WTC11 (cell line): ENCODE data around the gene IL20RB. TPM values are rescaled to one million over a fixed set of nuclear protein-coding genes. Genes with fewer than 3 reads are reported as not detected.

ENCODE experiments used
- ATAC-seq: fragments of 200-7000 bp; cut with Tn5 transposase; 2 replicates; pipeline ENCODE4 v1.10.0; 2021; ENCODE audit warnings: mild to moderate bottlenecking, moderate library complexity
- CTCF ChIA-PET: fragments of 300-600 bp; sonication (Branson Sonifier 250); formaldehyde crosslinking; loops from one replicate; lab custom pipeline; 2021; ENCODE audit warnings: antibody characterized with exemption; lab: Charles Lee
- POLR2A ChIA-PET: fragments of 350-600 bp; sonication (Branson Sonifier 250); formaldehyde crosslinking; loops from one replicate; lab custom pipeline; 2021; ENCODE audit warnings: antibody characterized with exemption; lab: Charles Lee
- DNase-seq: peaks from one replicate; pipeline ENCODE4 v3.0.0; 2021; ENCODE audit warnings: low spot score
- H3K27ac Mint-ChIP-seq: 2 replicates; pipeline ENCODE4 v1.8.0; 2021; ENCODE audit warnings: mixed read lengths
- H3K27me3 Mint-ChIP-seq: 2 replicates; pipeline ENCODE4 v1.8.0; 2021; ENCODE audit warnings: low read depth, mild to moderate bottlenecking, moderate library complexity, mixed read lengths
- H3K36me3 Mint-ChIP-seq: 2 replicates; pipeline ENCODE4 v1.8.0; 2021; ENCODE audit warnings: mixed read lengths
- H3K4me1 Mint-ChIP-seq: 2 replicates; pipeline ENCODE4 v1.8.0; 2022; ENCODE audit warnings: mixed read lengths
- H3K4me3 Mint-ChIP-seq: 2 replicates; pipeline ENCODE4 v1.8.0; 2021; ENCODE audit warnings: mild to moderate bottlenecking, moderate library complexity, mixed read lengths
- H3K9me3 Mint-ChIP-seq: 2 replicates; pipeline ENCODE4 v1.8.0; 2021; ENCODE audit warnings: mixed read lengths
- CREM ChIP-seq: sonication (generic); formaldehyde crosslinking; IDR thresholded peaks from 2 replicates; pipeline ENCODE4 v1.8.1; 2022; ENCODE audit warnings: mild to moderate bottlenecking, missing genetic modification reagents, moderate library complexity
- EMX1 ChIP-seq: fragments of 250-450 bp; sonication (Bioruptor Pico); IDR thresholded peaks from 2 replicates; pipeline ENCODE4 v1.8.0; 2021; ENCODE audit warnings: mild to moderate bottlenecking
- ETV6 ChIP-seq: sonication (generic); formaldehyde crosslinking; IDR thresholded peaks from 2 replicates; pipeline ENCODE4 v1.8.1; 2022; ENCODE audit warnings: mild to moderate bottlenecking, missing genetic modification reagents
- FOXJ3 ChIP-seq: sonication (generic); formaldehyde crosslinking; IDR thresholded peaks from 2 replicates; pipeline ENCODE4 v1.9.0; 2021; ENCODE audit warnings: missing genetic modification reagents, mild to moderate bottlenecking, borderline replicate concordance
- GRHL2 ChIP-seq: fragments of 250-450 bp; sonication (Bioruptor Pico); IDR thresholded peaks from 2 replicates; pipeline ENCODE4 v1.8.0; 2022; ENCODE audit warnings: mild to moderate bottlenecking, moderate library complexity; ENCODE audit not compliant: insufficient replicate concordance, severe bottlenecking
- JAZF1 ChIP-seq: fragments of 250-450 bp; sonication (Bioruptor Pico); IDR thresholded peaks from 2 replicates; pipeline ENCODE4 v1.9.0; 2021; ENCODE audit warnings: moderate library complexity, mild to moderate bottlenecking, inconsistent platforms
- MXD4 ChIP-seq: fragments of 250-450 bp; sonication (Bioruptor Pico); IDR thresholded peaks from 2 replicates; pipeline ENCODE4 v1.8.0; 2021; ENCODE audit warnings: mild to moderate bottlenecking, moderate library complexity, borderline replicate concordance
- NFYB ChIP-seq: sonication (generic); formaldehyde crosslinking; conservative IDR thresholded peaks from 2 replicates; pipeline ENCODE4 v1.8.0; 2022; ENCODE audit warnings: low read depth, missing genetic modification reagents
- NR1H2 ChIP-seq: sonication (generic); formaldehyde crosslinking; IDR thresholded peaks from 2 replicates; pipeline ENCODE4 v1.9.0; 2021; ENCODE audit warnings: mild to moderate bottlenecking, moderate library complexity, missing genetic modification reagents
- OVOL2 ChIP-seq: fragments of 250-450 bp; sonication (Bioruptor Pico); IDR thresholded peaks from 2 replicates; pipeline ENCODE4 v1.9.0; 2021; ENCODE audit warnings: mild to moderate bottlenecking, borderline replicate concordance
- SMAD4 ChIP-seq: sonication (generic); formaldehyde crosslinking; IDR thresholded peaks from 2 replicates; pipeline ENCODE4 v1.8.0; 2022; ENCODE audit warnings: mild to moderate bottlenecking, missing genetic modification reagents
- TP53 ChIP-seq: sonication (generic); formaldehyde crosslinking; IDR thresholded peaks from 2 replicates; pipeline ENCODE4 v1.8.1; 2023; ENCODE audit warnings: mild to moderate bottlenecking, missing genetic modification reagents
- ZNF263 ChIP-seq: sonication (generic); formaldehyde crosslinking; IDR thresholded peaks from 2 replicates; pipeline ENCODE4 v1.8.1; 2022; ENCODE audit warnings: low read depth, mild to moderate bottlenecking, moderate library complexity, missing genetic modification reagents
- total RNA-seq: library from RNA; stranded (reverse); gene quantifications from 3 replicates; pipeline ENCODE4 v1.2.3, GENCODE V29; 2021
- TF ChIP-seq, protein P1 (sequence below): fragments of 250-450 bp; sonication (Bioruptor Pico); IDR thresholded peaks from 2 replicates; pipeline ENCODE4 v1.9.0; 2021; ENCODE audit warnings: mild to moderate bottlenecking
- TF ChIP-seq, protein P2 (sequence below): sonication (generic); formaldehyde crosslinking; IDR thresholded peaks from 2 replicates; pipeline ENCODE4 v1.8.0; 2022; ENCODE audit warnings: mild to moderate bottlenecking, missing genetic modification reagents
- TF ChIP-seq, protein P3 (sequence below): fragments of 250-450 bp; sonication (Bioruptor Pico); IDR thresholded peaks from 2 replicates; pipeline ENCODE4 v1.8.0; 2021; ENCODE audit warnings: mild to moderate bottlenecking
- TF ChIP-seq, protein P4 (sequence below): fragments of 250-450 bp; sonication (Bioruptor Pico); IDR thresholded peaks from 2 replicates; pipeline ENCODE4 v1.9.0; 2021; ENCODE audit warnings: moderate library complexity, mild to moderate bottlenecking, inconsistent platforms, borderline replicate concordance
- TF ChIP-seq, protein P5 (sequence below): sonication (generic); formaldehyde crosslinking; IDR thresholded peaks from 2 replicates; pipeline ENCODE4 v1.8.0; 2023; ENCODE audit warnings: mild to moderate bottlenecking, missing genetic modification reagents
- TF ChIP-seq, protein P6 (sequence below): sonication (generic); formaldehyde crosslinking; IDR thresholded peaks from 2 replicates; pipeline ENCODE4 v1.8.0; 2022; ENCODE audit warnings: mild to moderate bottlenecking, missing genetic modification reagents

Gene IL20RB
- total RNA-seq, 1 experiment from 2014 or later: 2.3 TPM

DNA sequence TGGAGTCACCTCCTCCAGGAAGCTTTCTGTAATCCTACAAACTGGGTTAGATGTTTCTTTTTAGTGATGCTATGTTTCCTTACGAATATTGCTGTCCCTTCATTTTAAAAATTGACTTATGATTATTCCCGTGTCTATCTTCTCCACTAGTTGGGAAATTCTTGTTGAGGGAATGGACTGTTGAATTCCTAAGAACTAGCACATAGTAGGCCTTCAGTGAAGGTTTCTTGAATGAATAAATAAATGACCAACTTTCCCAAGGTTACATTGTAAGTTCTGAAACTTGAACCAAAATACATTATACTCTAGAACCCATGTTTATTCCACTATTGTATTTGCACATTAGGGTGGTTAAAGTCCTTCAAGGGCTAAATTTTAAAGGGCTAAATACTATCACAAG, 812 bp upstream of the IL20RB start:
- CTCF ChIA-PET: interaction anchor here (1.0 to 2.1 kb wide), 4 partner anchors 9 to 75 kb away, joined by 3 to 6 read pairs (median 4); no protein-coding TSS in a partner anchor
- no peak overlapping the region for H3K4me3 Mint-ChIP-seq
- TF ChIP-seq CREM (CRISPR knock-in tag) (no peak), NR1H2 (CRISPR knock-in tag) (no peak), EMX1 (no peak), ZNF263 (CRISPR knock-in tag) (no peak), NFYB (no peak), ETV6 (CRISPR knock-in tag) (no peak)
- TF ChIP-seq, protein P1, sequence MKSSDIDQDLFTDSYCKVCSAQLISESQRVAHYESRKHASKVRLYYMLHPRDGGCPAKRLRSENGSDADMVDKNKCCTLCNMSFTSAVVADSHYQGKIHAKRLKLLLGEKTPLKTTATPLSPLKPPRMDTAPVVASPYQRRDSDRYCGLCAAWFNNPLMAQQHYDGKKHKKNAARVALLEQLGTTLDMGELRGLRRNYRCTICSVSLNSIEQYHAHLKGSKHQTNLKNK (CRISPR knock-in tag): no peak
- TF ChIP-seq, protein P2, sequence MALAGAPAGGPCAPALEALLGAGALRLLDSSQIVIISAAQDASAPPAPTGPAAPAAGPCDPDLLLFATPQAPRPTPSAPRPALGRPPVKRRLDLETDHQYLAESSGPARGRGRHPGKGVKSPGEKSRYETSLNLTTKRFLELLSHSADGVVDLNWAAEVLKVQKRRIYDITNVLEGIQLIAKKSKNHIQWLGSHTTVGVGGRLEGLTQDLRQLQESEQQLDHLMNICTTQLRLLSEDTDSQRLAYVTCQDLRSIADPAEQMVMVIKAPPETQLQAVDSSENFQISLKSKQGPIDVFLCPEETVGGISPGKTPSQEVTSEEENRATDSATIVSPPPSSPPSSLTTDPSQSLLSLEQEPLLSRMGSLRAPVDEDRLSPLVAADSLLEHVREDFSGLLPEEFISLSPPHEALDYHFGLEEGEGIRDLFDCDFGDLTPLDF (CRISPR knock-in tag): no peak
- TF ChIP-seq, protein P3, sequence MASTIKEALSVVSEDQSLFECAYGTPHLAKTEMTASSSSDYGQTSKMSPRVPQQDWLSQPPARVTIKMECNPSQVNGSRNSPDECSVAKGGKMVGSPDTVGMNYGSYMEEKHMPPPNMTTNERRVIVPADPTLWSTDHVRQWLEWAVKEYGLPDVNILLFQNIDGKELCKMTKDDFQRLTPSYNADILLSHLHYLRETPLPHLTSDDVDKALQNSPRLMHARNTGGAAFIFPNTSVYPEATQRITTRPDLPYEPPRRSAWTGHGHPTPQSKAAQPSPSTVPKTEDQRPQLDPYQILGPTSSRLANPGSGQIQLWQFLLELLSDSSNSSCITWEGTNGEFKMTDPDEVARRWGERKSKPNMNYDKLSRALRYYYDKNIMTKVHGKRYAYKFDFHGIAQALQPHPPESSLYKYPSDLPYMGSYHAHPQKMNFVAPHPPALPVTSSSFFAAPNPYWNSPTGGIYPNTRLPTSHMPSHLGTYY: no peak
- TF ChIP-seq, protein P4, sequence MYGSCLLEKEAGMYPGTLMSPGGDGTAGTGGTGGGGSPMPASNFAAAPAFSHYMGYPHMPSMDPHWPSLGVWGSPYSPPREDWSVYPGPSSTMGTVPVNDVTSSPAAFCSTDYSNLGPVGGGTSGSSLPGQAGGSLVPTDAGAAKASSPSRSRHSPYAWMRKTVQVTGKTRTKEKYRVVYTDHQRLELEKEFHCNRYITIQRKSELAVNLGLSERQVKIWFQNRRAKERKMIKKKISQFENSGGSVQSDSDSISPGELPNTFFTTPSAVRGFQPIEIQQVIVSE (CRISPR knock-in tag): no peak
- no peak overlapping the region for H3K27ac Mint-ChIP-seq
- DNase-seq (no peak), ATAC-seq (no peak)
- no peaks in the 10 kb centered on the region for H3K9me3 Mint-ChIP-seq
- H3K4me1 Mint-ChIP-seq: peaks cover 31% of the 10 kb centered on the region
- H3K36me3 Mint-ChIP-seq: no peaks in the 10 kb centered on the region
- POLR2A ChIA-PET: interaction anchor here (0.7 to 1.2 kb wide), 3 partner anchors 95 to 205 kb away, joined by 3 to 16 read pairs (median 5); partner anchors contain the start of genes NCK1 and STAG1
- no peaks in the 10 kb centered on the region for H3K27me3 Mint-ChIP-seq

DNA sequence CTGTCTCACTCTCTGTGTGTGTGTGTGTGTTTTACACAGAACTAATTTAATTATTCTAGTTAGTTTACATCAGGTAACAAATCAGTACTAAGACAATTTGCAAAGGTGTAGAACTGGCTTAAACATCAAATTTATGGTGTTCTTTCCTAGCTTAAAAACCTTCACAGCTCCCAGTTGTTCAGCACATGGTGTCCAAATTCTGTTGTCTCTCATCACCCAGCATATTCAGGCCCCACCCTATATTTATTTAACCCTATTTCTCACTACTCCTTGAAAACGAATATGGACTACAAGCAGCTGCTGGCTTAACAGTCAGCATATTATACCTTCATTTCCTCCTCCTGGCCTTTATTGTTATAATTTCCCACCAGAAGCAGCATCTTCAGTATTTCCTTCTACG, 1.2 kb downstream of the IL20RB start:
- Mint-ChIP-seq H3K4me1 (peaks cover 31% of the 10 kb centered on the region), H3K4me3 (no peak overlapping the region), H3K9me3 (peaks cover 6% of the 10 kb centered on the region; the same call in 1 of the 2 replicates), H3K36me3 (no peaks in the 10 kb centered on the region), H3K27me3 (no peaks in the 10 kb centered on the region), H3K27ac (no peak overlapping the region)
- TF ChIP-seq, protein P5, sequence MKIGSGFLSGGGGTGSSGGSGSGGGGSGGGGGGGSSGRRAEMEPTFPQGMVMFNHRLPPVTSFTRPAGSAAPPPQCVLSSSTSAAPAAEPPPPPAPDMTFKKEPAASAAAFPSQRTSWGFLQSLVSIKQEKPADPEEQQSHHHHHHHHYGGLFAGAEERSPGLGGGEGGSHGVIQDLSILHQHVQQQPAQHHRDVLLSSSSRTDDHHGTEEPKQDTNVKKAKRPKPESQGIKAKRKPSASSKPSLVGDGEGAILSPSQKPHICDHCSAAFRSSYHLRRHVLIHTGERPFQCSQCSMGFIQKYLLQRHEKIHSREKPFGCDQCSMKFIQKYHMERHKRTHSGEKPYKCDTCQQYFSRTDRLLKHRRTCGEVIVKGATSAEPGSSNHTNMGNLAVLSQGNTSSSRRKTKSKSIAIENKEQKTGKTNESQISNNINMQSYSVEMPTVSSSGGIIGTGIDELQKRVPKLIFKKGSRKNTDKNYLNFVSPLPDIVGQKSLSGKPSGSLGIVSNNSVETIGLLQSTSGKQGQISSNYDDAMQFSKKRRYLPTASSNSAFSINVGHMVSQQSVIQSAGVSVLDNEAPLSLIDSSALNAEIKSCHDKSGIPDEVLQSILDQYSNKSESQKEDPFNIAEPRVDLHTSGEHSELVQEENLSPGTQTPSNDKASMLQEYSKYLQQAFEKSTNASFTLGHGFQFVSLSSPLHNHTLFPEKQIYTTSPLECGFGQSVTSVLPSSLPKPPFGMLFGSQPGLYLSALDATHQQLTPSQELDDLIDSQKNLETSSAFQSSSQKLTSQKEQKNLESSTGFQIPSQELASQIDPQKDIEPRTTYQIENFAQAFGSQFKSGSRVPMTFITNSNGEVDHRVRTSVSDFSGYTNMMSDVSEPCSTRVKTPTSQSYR (CRISPR knock-in tag): no peak
- TF ChIP-seq OVOL2 (CRISPR knock-in tag): no peak
- TF ChIP-seq JAZF1 (CRISPR knock-in tag): no peak
- TF ChIP-seq SMAD4 (CRISPR knock-in tag): no peak
- TF ChIP-seq TP53: no peak
- TF ChIP-seq, protein P6, sequence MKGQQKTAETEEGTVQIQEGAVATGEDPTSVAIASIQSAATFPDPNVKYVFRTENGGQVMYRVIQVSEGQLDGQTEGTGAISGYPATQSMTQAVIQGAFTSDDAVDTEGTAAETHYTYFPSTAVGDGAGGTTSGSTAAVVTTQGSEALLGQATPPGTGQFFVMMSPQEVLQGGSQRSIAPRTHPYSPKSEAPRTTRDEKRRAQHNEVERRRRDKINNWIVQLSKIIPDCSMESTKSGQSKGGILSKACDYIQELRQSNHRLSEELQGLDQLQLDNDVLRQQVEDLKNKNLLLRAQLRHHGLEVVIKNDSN (CRISPR knock-in tag): no peak
- TF ChIP-seq MXD4 (CRISPR knock-in tag): no peak
- TF ChIP-seq GRHL2: no peak
- no peak for TF ChIP-seq ZNF263 (CRISPR knock-in tag)
- no peak for TF ChIP-seq FOXJ3 (CRISPR knock-in tag)
- ATAC-seq: no peak
- CTCF ChIA-PET: no interaction called here
- DNase-seq: no peak
- POLR2A ChIA-PET: no interaction called here
